ENCODE data around the gene ETV3.

The ETV3 gene

DNA sequence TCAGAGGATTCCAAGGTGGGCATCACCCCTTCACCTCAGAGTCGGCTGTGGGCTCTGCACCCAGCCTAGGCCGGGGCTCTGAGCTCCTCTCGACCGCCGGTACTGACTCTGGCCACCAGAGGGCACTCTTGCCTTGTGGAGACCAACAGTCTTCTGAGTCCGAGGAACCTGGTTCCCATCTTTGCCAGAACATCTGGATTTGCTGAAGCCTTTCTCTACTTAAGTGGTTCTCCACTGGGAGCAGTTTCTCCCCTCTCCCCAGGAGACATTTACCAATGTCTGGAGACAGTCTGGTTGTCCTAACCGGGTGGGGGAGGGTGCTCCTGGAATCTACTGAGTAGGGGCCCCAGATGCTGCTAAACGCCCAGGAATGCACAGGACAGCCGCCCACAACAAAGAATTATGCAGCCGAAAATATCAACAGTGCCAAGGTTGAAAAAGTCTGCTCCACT lies 48.0 kb downstream of the ETV3 start:
- peak; percentile 95 for DNase-seq

DNA sequence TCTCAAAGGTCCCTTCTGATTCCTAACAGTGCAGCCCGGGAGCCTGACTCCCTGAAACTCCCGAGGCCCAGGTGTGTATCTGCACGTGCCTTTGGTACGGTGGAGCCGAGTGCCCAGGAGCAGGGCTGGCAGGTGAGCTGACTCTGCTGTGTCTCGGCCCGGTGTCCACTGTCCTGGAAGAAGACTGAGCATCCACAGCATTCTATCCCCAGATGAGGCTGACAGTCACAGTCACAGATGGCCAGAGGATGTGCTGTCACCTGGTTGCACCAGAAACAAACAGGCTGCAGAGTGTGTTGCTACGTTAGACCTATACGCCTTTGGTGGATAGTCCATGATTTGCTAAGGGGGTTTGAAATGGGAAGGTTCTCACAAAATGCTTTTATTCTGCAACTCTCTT lies 48.4 kb downstream of the ETV3 start:
- no peak for DNase-seq

DNA sequence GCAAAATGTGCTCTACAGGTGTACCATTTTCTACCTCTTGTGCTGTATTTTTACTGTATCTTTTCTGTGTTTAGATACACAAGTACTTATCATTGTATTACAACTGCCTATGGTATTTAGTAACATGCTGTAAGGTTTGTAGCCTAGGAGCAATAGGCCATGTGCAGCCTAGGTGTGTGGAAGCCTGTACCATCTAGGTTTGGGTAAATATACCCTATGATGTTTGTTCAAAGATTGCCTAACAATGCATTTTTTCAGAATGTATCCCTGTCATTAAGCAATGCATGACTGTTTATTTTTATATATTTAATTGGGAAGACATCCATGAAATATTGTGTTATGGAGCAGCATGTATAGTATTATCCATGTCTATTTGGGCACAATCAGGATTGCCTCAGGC lies 49.6 kb downstream of the ETV3 start:
- DNase-seq: no peak

DNA sequence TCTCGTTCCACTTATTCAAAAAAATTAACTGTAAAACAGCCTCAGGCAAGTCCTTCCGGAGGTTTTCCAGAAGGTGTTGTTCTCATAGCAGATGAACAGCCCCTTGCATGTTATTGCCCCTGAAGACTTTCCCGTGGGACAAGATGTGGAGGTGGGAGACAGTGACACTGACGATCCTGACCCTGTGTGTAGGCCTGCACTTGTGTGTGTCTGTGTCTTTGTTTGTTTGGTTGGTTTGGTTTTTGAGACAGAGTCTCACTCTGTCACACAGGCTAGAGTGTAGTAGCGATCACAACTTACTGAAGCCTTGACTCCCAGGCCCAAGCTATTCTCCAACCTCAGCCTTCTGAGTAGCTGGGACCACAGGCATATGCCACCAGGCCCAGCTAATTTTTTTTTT lies 51.2 kb downstream of the ETV3 start:
- DNase-seq: no peak

DNA sequence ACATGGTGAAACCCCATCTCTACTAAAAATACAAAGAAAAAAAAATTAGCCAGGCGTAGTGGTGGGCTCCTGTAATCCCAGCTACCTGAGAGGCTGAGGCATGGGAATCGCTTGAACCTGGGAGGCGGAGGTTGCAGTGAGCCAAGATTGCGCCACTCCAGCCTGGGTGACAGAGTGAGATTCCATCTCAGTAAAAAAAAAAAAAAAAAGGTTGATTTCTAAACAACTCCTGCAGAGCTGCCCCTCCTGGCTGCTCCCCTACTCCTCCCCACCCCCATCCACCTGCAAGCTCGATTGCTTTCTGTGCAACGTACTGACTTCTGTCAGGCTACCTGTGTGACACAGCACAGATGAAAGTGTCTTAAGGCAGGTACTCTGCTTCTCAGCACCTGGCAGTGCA lies 51.9 kb downstream of the ETV3 start:
- no peak for DNase-seq

DNA sequence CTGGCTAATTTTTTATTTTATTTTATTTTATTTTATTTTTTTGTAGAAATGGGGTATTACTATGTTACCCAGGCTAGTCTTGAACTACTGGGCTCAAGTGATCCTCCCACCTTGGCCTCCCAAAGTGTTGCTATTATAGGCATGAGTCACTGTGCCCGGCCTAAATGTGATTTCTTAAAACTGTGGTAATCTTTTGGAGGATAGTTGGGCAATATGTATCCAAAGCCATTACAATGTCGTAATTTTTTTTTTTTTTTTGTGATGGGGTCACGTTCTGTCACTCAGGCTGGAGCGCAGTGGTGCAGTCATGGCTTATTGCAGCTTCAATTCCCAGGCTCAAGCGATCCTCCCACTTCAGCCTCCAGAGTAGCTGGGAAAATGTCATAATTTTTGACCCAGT lies 52.8 kb downstream of the ETV3 start:
- no peak for DNase-seq

GRCh38 chr1:157084720-157085119 lies 53.5 kb downstream of the ETV3 start:
- no peak for DNase-seq

- no peak for DNase-seq
Measured at GRCh38 chr1:157081707-157082106, 56.5 kb downstream of the ETV3 start.

- no peak for DNase-seq
Measured at GRCh38 chr1:157080714-157081113, 57.5 kb downstream of the ETV3 start.

- DNase-seq: no peak
Measured at GRCh38 chr1:157077394-157077793, 60.8 kb downstream of the ETV3 start.

DNA sequence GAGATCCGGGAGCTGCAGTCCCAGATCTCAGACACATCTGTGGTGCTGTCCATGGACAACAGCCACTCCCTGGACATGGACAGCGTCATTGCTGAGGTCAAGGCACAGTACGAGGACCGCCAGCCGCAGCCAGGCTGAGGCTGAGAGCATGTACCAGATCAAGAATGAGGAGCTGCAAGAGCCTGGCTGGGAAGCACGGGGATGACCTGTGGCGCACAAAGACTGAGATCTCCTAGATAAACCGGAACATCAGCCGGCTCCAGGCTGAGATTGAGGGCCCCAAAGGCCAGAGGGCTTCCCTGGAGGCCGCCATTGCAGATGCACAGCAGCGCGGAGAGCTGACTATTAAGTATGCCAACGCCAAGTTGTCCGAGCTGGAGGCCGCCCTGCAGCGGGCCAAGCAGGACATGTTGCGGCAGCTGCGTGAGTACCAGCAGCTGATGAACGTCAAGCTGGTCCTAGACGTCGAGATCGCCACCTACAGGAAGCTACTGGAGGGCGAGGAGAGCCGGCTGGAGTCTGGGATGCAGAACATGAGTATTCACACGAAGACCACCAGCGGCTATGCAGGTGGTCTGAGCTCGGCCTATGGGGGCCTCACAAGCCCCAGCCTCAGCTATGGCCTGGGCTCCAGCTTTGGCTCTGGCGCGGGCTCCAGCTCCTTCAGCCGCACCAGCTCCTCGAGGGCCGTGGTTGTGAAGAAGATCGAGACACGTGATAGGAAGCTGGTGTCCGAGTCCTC lies 64.1 kb downstream of the ETV3 start:
- peak; percentile 91 for DNase-seq

All from NCI-H82 (cell line).